GM12878 (cell line): ENCODE measurements around the gene CCDC91. TPM values are rescaled to one million over a fixed set of nuclear protein-coding genes. Genes with fewer than 3 reads are reported as not detected.

Experiments
- ATAC-seq: fragments of 200-7000 bp; cut with Tn5 transposase; 3 replicates; pipeline ENCODE4 v1.9.1; 2020; ENCODE audit warnings: mild to moderate bottlenecking, moderate library complexity
- BruUV-seq: library from RNA; stranded (reverse); fragments of 400-500 nt; replicated peaks from 2 replicates; lab custom pipeline; 2021; lab: Mats Ljungman, UMichigan
- CTCF ChIA-PET: fragments of 300-600 bp; sonication (Branson Sonifier 250); formaldehyde crosslinking; extraction: SDS; loops from one replicate; lab custom pipeline; 2021; ENCODE audit warnings: inconsistent platforms; lab: Yijun Ruan, JAX
- POLR2A ChIA-PET: fragments of 350-600 bp; formaldehyde crosslinking; extraction: SDS; loops from one replicate; lab custom pipeline; 2021; ENCODE audit warnings: inconsistent platforms; lab: Charles Lee
- RAD21 ChIA-PET: fragments of 300-600 bp; sonication (Branson Sonifier 250); formaldehyde crosslinking; loops from one replicate; lab custom pipeline; 2023; ENCODE audit warnings: antibody characterized with exemption; ENCODE audit not compliant: unreplicated experiment; lab: Charles Lee
- SMC1A ChIA-PET: fragments of 300-600 bp; sonication (Branson Sonifier 250); formaldehyde crosslinking; loops from one replicate; lab custom pipeline; 2023; ENCODE audit not compliant: unreplicated experiment, uncharacterized antibody; lab: Charles Lee
- DNase-seq: peaks from one replicate; pipeline ENCODE4 v3.0.0-alpha.2; 2011; ENCODE audit warnings: low read depth, low spot score
- FAIRE-seq: peaks from 3 replicates; lab custom pipeline; 2011; peaks lifted over from hg19 to GRCh38; lab: Jason Lieb, UNC
- H2AFZ ChIP-seq: 2 replicates; pipeline ENCODE4 v1.6.0; 2011; ENCODE audit warnings: low read depth, low read length, control low read depth; ENCODE audit not compliant: control insufficient read depth
- H3K27ac ChIP-seq: 2 replicates; pipeline ENCODE4 v1.5.1; 2011; ENCODE audit warnings: control low read depth; ENCODE audit not compliant: control insufficient read depth, insufficient read depth
- H3K27me3 ChIP-seq, 2 experiments: replicated peaks in 1 of 2; 2 replicates each; pipeline versions ENCODE4 v1.6.0 to v1.6.1; 2011; ENCODE audit warnings: low read length in 1 of 2; ENCODE audit not compliant: control insufficient read depth in 2 of 2, insufficient read depth in 2 of 2
- H3K36me3 ChIP-seq, 2 experiments: 2 replicates each; pipeline ENCODE4 v1.5.1; 2011; ENCODE audit warnings: low read length in 1 of 2; ENCODE audit not compliant: control insufficient read depth in 2 of 2, insufficient read depth in 2 of 2
- H3K4me1 ChIP-seq: 2 replicates; pipeline ENCODE4 v1.6.1; 2011; ENCODE audit warnings: mild to moderate bottlenecking, low read length, moderate library complexity, mixed read lengths; ENCODE audit not compliant: control insufficient read depth, insufficient read depth
- H3K4me2 ChIP-seq: 2 replicates; pipeline ENCODE4 v1.6.0; 2011; ENCODE audit warnings: control low read depth; ENCODE audit not compliant: control insufficient read depth, insufficient read depth
- H3K4me3 ChIP-seq: fragments of 200-600 bp; sonication (generic); 2 replicates; pipeline ENCODE4 v1.5.1; 2016
- H3K79me2 ChIP-seq: 2 replicates; pipeline ENCODE4 v1.6.0; 2011; ENCODE audit warnings: low read length; ENCODE audit not compliant: control insufficient read depth, insufficient read depth
- H3K9ac ChIP-seq: 2 replicates; pipeline ENCODE4 v1.8.0; 2011; ENCODE audit warnings: low read length, control low read depth, mixed read lengths; ENCODE audit not compliant: control insufficient read depth, insufficient read depth
- H3K9me3 ChIP-seq: replicated peaks from 3 replicates; pipeline ENCODE4 v1.5.1; 2011; ENCODE audit warnings: mild to moderate bottlenecking, low read length; ENCODE audit not compliant: control insufficient read depth, insufficient read depth
- H4K20me1 ChIP-seq: 2 replicates; pipeline ENCODE4 v1.6.0; 2011; ENCODE audit not compliant: control insufficient read depth, insufficient read depth
- ATF2 ChIP-seq: IDR thresholded peaks from 2 replicates; pipeline ENCODE4 v1.6.1; 2012; ENCODE audit warnings: low read length, inconsistent platforms
- BMI1 ChIP-seq: fragments of 450-650 bp; IDR thresholded peaks from 2 replicates; pipeline ENCODE4 v1.6.1; 2016; ENCODE audit warnings: mild to moderate bottlenecking, moderate library complexity, borderline replicate concordance
- CBFB ChIP-seq: IDR thresholded peaks from 2 replicates; pipeline ENCODE4 v1.6.1; 2016; ENCODE audit warnings: antibody characterized with exemption, low read depth
- CEBPB ChIP-seq, 2 experiments: fragments of 150-350 bp in 1 of 2; IDR thresholded peaks; 2 replicates each; pipeline ENCODE4 v1.6.1; 2012 to 2014; ENCODE audit warnings: low read depth in 2 of 2, low read length in 2 of 2, borderline replicate concordance in 1 of 2, inconsistent platforms in 1 of 2
- CREM ChIP-seq: IDR thresholded peaks from 2 replicates; pipeline ENCODE4 v1.6.1; 2014; ENCODE audit warnings: antibody characterized with exemption, low read depth
- ESRRA ChIP-seq: IDR thresholded peaks from 2 replicates; pipeline ENCODE4 v1.6.1; 2012; ENCODE audit warnings: mild to moderate bottlenecking, low read length, improper control_type of control experiment
- HSF1 ChIP-seq: fragments of 150-350 bp; IDR thresholded peaks from 2 replicates; pipeline ENCODE4 v1.6.1; 2014; ENCODE audit warnings: mild to moderate bottlenecking, low read depth, low read length
- MYB ChIP-seq: fragments of 150-350 bp; IDR thresholded peaks from 2 replicates; pipeline ENCODE4 v1.6.1; 2014; ENCODE audit warnings: mild to moderate bottlenecking, low read depth, low read length, borderline replicate concordance
- PAX5 ChIP-seq: IDR thresholded peaks from 2 replicates; pipeline ENCODE4 v1.6.1; 2011; ENCODE audit warnings: low read depth, low read length, borderline replicate concordance
- PKNOX1 ChIP-seq: fragments of 450-650 bp; IDR thresholded peaks from 2 replicates; pipeline ENCODE4 v1.6.1; 2016; ENCODE audit warnings: mild to moderate bottlenecking
- POLR2AphosphoS2 ChIP-seq: IDR thresholded peaks from 2 replicates; pipeline ENCODE4 v1.6.1; 2011; ENCODE audit warnings: low read depth, mild to moderate bottlenecking, low read length, improper control_type of control experiment, moderate library complexity
- PRDM15 ChIP-seq: fragments of 450-650 bp; formaldehyde crosslinking; IDR thresholded peaks from 2 replicates; pipeline ENCODE4 v1.4.0; 2020; ENCODE audit warnings: mild to moderate bottlenecking, moderate library complexity
- RAD51 ChIP-seq: fragments of 450-650 bp; IDR thresholded peaks from 2 replicates; pipeline ENCODE4 v1.6.1; 2016; ENCODE audit warnings: moderate library complexity, mild to moderate bottlenecking, inconsistent platforms
- RFX5 ChIP-seq: IDR thresholded peaks from 2 replicates; pipeline ENCODE4 v1.6.1; 2011; ENCODE audit warnings: low read depth, low read length, improper control_type of control experiment
- SREBF1 ChIP-seq: IDR thresholded peaks from 2 replicates; pipeline ENCODE4 v1.6.1; 2012; ENCODE audit warnings: mild to moderate bottlenecking, low read length
- TAF1 ChIP-seq: IDR thresholded peaks from 2 replicates; pipeline ENCODE4 v1.6.1; 2011; ENCODE audit warnings: mild to moderate bottlenecking, low read depth, low read length, borderline replicate concordance
- TCF3 ChIP-seq: IDR thresholded peaks from 2 replicates; pipeline ENCODE4 v1.6.1; 2012; ENCODE audit warnings: low read depth, mild to moderate bottlenecking, low read length, borderline replicate concordance; ENCODE audit not compliant: insufficient read depth
- ZSCAN29 ChIP-seq: fragments of 450-650 bp; IDR thresholded peaks from 2 replicates; pipeline ENCODE4 v1.6.1; 2017; ENCODE audit warnings: mild to moderate bottlenecking, moderate library complexity
- WGBS: methylation state at CpG from one replicate; pipeline ENCODE4 v1.1.6; 2016; ENCODE audit warnings: low lambda C conversion rate; ENCODE audit not compliant: insufficient replicate concordance, insufficient coverage; ENCODE audit errors: missing lambda C conversion rate; 5-methylcytosine and 5-hydroxymethylcytosine counted together
- in situ Hi-C: fragments of 300-500 bp; cut with MboI; formaldehyde crosslinking; loops from 9 replicates; pipeline ENCODE4 v1.14.3; 2018; ENCODE audit warnings: mixed read lengths
- intact Hi-C: fragments of 100-400 bp; cut with micrococcal nuclease; formaldehyde crosslinking; loops from one replicate; pipeline ENCODE4 v1.14.2; 2022; ENCODE audit not compliant: unreplicated experiment
- polyA plus RNA-seq, 11 experiments: library from polyadenylated mRNA; depleted of rRNA in 4 of 11; unstranded in 6 of 11; stranded (reverse) in 5 of 11; fragments of >200 nt; fragmentation: Nextera tagmentation in 4 of 11; fragmentation: Illumina TruSeq in 1 of 11; extraction: Ambion mirVana in 4 of 11; extraction: Trizol in 1 of 11; gene quantifications; 1 replicate in 1 of 11; 2 replicates in 10 of 11; pipeline versions ENCODE4 v1.2.1 to v1.2.3, GENCODE V29; 2011 to 2016; ENCODE audit warnings: inconsistent platforms in 2 of 11, missing spikeins in 2 of 11, low read depth in 1 of 11
- total RNA-seq, 4 experiments: library from RNA; depleted of rRNA in 3 of 4; stranded (reverse); fragments of >200 nt in 3 of 4; fragmentation: Illumina TruSeq in 1 of 4; extraction: Trizol in 1 of 4; gene quantifications; 2 replicates each; pipeline versions ENCODE4 v1.2.1 to v1.2.3, GENCODE V29; 2013 to 2021

The CCDC91 gene
- total and polyA plus RNA-seq, 10 of the 15 experiments (the other 5 are each of a cell fraction or from before 2014, with no cell fraction given), result 6.1 to 24.9 (median 16.5) TPM

GRCh38 chr12:28226705-28227104 is 36.4 kb downstream of the CCDC91 start (continued):
- no peak for TF ChIP-seq PKNOX1
- no peak for TF ChIP-seq TAF1
- no peak for TF ChIP-seq SREBF1
- TF ChIP-seq MYB, result no peak
- TF ChIP-seq ZSCAN29, result no peak
- no peak for TF ChIP-seq CREM
- TF ChIP-seq CBFB, result no peak
- TF ChIP-seq PAX5, result no peak
- no peak for TF ChIP-seq ESRRA

GRCh38 chr12:28227251-28227650 is 37.0 kb downstream of the CCDC91 start:
- no peak for ATAC-seq
- Histone ChIP-seq H3K27me3 (no peaks in the 10 kb centered on the region), H3K9me3 (no peaks in the 10 kb centered on the region; the same call in 2 of the 3 replicates), H3K4me1 (peaks cover 16% of the 10 kb centered on the region), H3K9ac (no peak overlapping the region), H3K36me3 (no peaks in the 10 kb centered on the region), H2AFZ (no peak overlapping the region), H3K4me2 (no peak overlapping the region), H3K4me3 (no peak overlapping the region), H4K20me1 (no peaks in the 10 kb centered on the region), H3K27ac (no peak overlapping the region), H3K79me2 (no peaks in the 10 kb centered on the region; the same call in none of the 2 replicates)
- no peak for DNase-seq
- RAD21 ChIA-PET, result no interaction called here
- in situ Hi-C loops (no loop called here), intact Hi-C loops (no loop called here)
- BruUV-seq, result no TSS peak
- 83% methylated on average over 3 of the region's 3 CpGs for WGBS
- POLR2A ChIA-PET, result no interaction called here
- TF ChIP-seq CEBPB (IDR thresholded peaks at IDR 0.05; ENCODE audit: borderline replicate concordance in 1 of 2, low read depth in 2 of 2, low read length in 2 of 2) (no peak), TCF3 (no peak), HSF1 (no peak), POLR2AphosphoS2 (no peak), ATF2 (no peak), BMI1 (no peak), RAD51 (no peak), PRDM15 (CRISPR knock-in tag) (no peak), RFX5 (no peak)
- SMC1A ChIA-PET, result no interaction called here
- no peak for FAIRE-seq
- CTCF ChIA-PET, result no interaction called here
